Endometrial microvascular endothelial cells (primary cell): ENCODE results near the gene ELAVL2. TPM values are rescaled to one million over a fixed set of nuclear protein-coding genes. Genes with fewer than 3 reads are reported as not detected.

ENCODE experiments used
- in situ Hi-C: cut with HindIII; loops from 2 replicates; pipeline ENCODE4 v1.10.0; 2017; ENCODE audit warnings: low sequenced_read_pairs, low pct_unique_long_range_greater_than_20kb; ENCODE audit errors: inconsistent ontology term
- total RNA-seq: library from RNA; depleted of rRNA; stranded (reverse); fragments of >200 nt; gene quantifications from one replicate; pipeline ENCODE4 v1.2.3, GENCODE V29; 2015; ENCODE audit errors: inconsistent ontology term

Gene ELAVL2
- total RNA-seq, 1 donor from 2014 or later = not detected

- in situ Hi-C loops = no loop called here
These were observed 3.5 kb downstream of the ELAVL2 start for GRCh38 chr9:23822261-23823169.

- in situ Hi-C loops = no loop called here
These were observed 4.5 kb downstream of the ELAVL2 start for GRCh38 chr9:23821375-23822181.

- in situ Hi-C loops = no loop called here
These were observed 5.3 kb downstream of the ELAVL2 start for GRCh38 chr9:23820451-23821374.

- in situ Hi-C loops = no loop called here
These were observed 6.6 kb downstream of the ELAVL2 start for GRCh38 chr9:23819403-23819802.

- in situ Hi-C loops = no loop called here
These were observed 11.8 kb downstream of the ELAVL2 start for GRCh38 chr9:23814243-23814642.

GRCh38 chr9:23812673-23813072, 13.4 kb downstream of the ELAVL2 start:
- in situ Hi-C loops = no loop called here

- in situ Hi-C loops = no loop called here
These were observed 14.4 kb downstream of the ELAVL2 start for GRCh38 chr9:23811633-23812032.

- in situ Hi-C loops = no loop called here
These were observed 22.8 kb downstream of the ELAVL2 start for GRCh38 chr9:23803216-23803615.

GRCh38 chr9:23801523-23801922, 24.5 kb downstream of the ELAVL2 start:
- in situ Hi-C loops = no loop called here

- in situ Hi-C loops = no loop called here
These were observed 26.5 kb downstream of the ELAVL2 start for GRCh38 chr9:23799521-23799920.

GRCh38 chr9:23798325-23798724, 27.7 kb downstream of the ELAVL2 start:
- in situ Hi-C loops = no loop called here

- in situ Hi-C loops = no loop called here
These were observed 29.8 kb downstream of the ELAVL2 start for GRCh38 chr9:23796209-23796608.

GRCh38 chr9:23790351-23791260, 35.4 kb downstream of the ELAVL2 start:
- in situ Hi-C loops = no loop called here

- in situ Hi-C loops = no loop called here
These were observed 36.3 kb downstream of the ELAVL2 start for GRCh38 chr9:23789529-23790254.

GRCh38 chr9:23784962-23785361, 41.1 kb downstream of the ELAVL2 start:
- in situ Hi-C loops = no loop called here

- in situ Hi-C loops = no loop called here
These were observed 42.5 kb downstream of the ELAVL2 start for GRCh38 chr9:23783509-23783908.

- in situ Hi-C loops = no loop called here
These were observed 46.8 kb downstream of the ELAVL2 start for GRCh38 chr9:23779220-23779619.
